ENCODE data around the gene PCMT1.
"Not testable (repeated sequence)": the region's sequence is repeated elsewhere in the genome, so short reads cannot be mapped to it uniquely, and the experiment has no call there.

Gene PCMT1

DNA sequence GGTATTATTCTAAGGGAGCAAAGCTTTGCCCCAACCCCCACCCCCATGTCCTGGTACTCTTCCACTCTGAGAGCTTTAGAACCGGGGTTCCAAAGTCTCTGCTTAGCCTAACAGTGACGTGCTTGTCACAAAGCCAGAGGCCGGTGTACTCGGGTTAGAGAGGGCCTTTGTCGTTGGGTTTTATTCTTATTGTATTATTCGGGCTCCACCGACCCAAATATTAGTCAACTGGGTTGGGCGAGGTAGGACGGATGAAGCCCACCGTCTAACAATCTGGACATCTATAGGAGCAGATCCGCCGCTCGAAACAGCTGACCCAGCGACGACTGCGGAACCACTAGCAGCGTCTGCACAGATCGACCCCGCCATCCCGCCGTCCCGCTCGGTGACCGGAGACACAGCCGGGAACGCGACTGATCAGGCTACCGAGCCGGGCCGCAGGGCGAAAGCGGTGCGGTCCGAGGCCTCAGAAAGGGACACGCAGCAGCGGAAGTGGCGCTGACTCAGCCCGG is 403 bp upstream of the PCMT1 start:
- not testable (repeated sequence) for DNase-seq (ENCODE audit: extremely low read depth in 1 of 2, low read depth in 1 of 2)

DNA sequence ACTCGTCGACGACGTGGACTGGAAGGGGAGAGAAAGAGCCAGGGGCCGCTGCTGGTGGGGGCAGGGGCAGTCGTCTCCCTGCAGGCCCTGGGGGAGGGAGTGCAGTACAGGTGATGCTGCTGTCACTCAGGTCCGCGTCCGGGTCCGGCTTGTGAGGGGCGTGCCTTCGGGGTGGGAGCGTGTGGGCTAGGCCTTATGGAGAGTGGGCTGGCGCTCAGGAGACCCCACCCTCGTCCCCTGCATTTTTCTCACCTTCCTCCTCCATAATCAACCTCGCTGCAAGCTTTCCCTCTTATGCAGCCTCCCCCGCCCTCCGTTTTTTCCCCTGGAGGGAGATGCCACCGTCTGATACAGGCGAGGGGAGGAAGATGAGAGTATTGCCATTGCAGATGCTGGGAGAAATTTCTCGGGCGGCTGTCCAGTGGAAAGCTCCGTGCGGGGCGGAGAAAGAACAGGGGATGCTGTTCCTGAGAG is 632 bp downstream of the PCMT1 start:
- peak; percentile 48 to 65 for DNase-seq (ENCODE audit: extremely low read depth in 1 of 2, low read depth in 1 of 2)

DNA sequence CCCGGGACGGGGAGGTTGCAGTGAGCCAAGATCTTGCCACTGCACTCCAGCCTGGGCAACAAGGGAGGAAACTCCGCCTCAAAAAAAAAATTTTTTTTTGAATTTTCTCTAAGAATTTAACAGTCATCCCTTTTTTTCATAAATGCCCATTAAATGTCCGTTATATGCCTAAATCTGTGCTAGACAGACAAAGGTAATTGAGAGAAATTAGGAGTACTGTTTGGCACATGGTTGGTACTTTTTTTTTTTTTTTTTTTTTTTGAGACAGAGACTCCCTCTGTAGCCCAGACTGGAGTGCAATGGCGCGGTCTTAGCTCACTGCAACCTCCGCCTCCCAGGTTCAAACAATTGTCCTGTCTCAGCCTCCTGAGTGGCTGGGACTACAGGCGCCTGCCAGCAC is 1.7 kb downstream of the PCMT1 start:
- no peak for DNase-seq (ENCODE audit: extremely low read depth in 1 of 2, low read depth in 1 of 2)

DNA sequence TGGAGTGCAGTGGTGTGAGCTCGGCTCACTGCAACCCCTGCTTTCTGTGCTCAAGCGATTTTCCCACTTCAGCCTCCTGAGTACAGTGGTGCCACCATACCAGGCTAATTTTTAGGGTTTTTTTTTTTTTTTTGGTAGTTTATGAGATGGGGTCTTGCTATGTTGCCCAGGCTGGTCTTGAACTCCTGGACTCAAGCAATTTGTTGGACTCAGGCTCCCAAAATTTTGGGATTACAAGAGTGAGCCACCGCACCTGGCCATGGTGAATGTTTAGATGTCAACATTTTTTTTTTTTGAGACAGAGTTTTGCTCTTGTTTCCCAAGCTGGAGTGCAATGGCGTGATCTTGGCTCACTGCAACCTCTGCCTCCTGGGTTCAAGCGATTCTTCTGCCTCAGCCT is 2.4 kb downstream of the PCMT1 start:
- not testable (repeated sequence) for DNase-seq (ENCODE audit: extremely low read depth in 1 of 2, low read depth in 1 of 2)

DNA sequence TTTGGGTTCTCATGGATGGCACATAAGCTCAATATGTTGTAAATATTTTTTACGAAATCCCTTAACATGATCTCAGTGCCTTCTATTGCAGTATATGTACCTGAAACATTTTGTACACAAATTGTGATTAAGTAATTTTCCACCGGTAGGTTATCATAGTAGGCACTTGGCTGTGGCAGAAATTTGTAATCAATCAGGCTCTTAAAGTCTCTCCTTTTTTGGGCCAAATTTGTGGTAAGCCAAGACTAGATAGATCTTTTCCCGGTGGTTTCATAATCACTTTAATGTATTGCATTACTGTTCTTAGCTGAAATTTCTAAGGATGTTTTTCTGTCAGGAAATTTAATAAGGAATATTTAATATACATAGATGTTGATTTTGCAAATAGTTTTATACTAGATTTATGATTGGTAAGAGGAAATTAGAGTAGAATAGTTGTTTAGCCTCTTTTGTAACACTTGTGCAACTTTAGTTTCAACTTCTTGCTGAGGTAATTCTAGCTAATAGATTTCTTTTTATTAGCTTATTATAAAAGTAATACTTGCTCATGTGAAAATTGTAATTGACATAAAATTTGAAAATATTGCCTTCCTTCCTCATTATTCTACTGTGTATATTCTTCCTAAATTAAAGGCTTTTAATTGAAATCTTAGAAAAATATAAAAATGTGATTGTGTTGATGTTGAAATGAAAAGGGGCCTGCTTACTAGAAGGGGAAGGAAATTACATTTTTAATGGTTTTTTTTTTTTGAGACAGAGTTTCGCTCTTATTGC is 3.2 kb downstream of the PCMT1 start:
- no peak for DNase-seq (ENCODE audit: extremely low read depth in 1 of 2, low read depth in 1 of 2)

DNA sequence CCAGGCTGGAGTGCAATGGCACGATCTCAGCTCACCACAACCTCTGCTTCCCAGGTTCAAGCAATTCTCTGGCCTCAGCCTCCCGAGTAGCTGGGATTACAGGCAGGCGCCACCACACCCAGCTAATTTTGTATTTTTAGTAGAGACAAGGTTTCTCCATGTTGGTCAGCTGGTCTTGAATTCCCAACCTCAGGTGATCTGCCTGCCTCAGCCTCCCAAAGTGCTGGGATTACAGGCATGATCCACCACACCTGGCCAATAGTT is 3.8 kb downstream of the PCMT1 start:
- not testable (repeated sequence) for DNase-seq (ENCODE audit: extremely low read depth in 1 of 2, low read depth in 1 of 2)

DNA sequence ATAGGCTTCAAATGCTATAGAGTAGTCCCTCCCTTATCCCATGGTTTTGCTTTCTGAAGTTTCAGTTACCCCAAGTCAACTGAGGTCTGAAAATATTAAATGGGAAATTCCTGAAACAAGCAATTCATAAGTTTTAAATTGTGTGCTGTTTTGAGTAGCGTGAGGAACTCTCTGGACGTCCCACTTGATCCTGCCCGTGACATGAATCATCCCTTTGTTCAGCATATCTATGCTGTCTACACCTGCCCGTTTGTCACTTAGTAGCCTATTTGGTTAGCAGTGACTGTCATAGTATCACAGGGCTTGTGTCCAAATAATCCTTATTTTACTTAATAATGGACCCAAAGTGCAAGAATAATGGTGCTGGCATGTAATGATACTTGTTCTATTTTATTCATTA is 5.0 kb downstream of the PCMT1 start:
- DNase-seq (ENCODE audit: extremely low read depth in 1 of 2, low read depth in 1 of 2): no peak

DNA sequence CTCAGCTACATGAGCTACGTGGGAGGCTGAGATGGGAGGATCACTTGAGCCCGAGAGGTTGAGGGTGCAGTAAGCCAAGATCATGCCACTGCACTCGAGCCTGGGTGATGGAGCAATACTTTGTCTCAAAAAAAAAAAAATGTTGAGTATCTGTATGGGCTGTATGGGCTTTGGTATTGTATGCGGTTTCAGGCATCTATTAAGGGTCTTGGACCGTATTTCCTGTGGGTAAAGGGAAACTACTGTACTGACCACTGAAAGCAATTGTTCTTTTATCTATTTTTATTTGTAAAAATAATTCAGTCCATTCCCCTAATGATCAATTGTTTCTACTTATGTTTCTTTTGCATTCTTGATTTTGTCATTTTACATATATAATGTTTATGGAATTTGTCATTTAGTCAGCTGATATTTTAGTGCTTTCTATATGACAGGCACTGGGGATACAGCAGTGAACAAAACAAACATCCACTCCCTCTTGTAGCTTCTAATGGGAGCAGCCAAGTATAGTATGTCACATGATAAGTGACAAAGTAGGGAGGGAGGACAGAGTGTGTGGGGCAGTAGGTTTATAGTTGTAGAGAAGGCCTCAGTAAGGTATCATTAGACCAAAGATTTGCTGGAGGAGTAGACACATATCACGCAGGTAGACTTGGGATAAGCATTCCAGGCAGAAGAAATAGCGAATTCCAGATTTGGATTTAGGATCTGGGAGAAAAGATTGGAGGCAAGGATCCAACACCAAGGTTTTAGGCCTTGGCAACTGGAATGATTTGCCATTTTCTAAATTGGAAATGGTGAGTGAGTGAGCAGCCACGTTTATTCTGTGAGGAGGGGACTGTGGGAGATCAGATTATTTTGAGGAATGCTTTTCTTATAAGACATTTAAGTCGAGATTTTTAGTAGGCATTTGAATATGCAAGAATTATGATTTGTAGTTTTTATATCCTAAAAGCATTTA is 6.0 kb downstream of the PCMT1 start:
- DNase-seq (ENCODE audit: extremely low read depth in 1 of 2, low read depth in 1 of 2): no peak

DNA sequence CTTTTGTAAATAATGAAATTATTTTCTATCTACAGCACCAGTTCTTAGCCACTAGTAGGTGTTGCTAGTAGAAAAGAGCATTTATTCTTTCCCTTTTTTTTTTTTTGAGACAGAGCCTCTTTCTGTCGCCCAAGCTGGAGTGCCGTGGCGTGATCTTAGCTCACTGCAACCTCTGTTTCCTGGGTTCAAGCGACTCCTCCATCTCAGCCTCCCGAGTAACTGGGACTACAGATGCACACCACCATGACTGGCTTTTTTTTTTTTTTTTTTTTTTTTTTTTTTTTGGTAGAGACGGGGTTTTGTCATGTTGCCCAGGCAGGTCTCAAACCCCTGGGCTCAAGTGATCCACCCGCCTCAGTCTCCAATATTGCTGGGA is 6.7 kb downstream of the PCMT1 start:
- no peak for DNase-seq (ENCODE audit: extremely low read depth in 1 of 2, low read depth in 1 of 2)

DNA sequence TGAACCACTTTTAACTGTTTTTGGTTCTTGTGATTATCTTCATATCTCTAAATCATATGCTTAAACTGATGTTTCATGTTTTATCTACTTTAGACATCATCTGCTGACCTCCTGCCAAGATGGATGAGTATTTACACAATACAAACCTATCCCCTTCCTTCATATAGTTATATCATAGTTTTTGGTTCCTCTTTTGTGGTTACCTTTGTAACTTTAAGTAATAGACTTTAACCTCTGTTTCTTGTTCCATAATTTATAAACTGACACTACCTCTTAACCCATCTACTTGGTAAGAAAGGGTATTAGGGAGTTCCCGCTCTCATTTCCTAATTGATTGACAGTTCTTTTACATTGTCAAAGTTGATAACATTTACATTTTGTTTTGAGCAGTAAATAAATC is 11.9 kb downstream of the PCMT1 start:
- DNase-seq (ENCODE audit: extremely low read depth in 1 of 2, low read depth in 1 of 2): no peak

DNA sequence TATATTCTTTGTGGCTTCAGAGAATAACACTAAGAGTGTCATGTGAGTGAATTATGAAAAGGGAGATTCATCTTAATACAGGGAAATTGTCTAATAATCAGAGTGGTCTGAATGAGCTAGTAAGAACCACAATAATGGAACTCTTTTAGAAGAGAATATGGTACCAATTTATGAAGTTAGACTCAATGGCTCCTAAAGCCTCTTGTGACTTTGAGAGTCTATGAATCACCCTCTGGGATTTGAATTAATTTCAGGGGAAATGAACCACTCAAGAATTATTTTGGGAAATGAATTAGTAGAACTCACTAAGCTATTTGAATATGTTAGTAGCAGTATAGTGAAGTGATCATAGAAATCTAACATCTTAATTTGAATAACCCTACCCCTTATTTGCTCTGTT is 14.3 kb downstream of the PCMT1 start:
- no peak for DNase-seq (ENCODE audit: extremely low read depth in 1 of 2, low read depth in 1 of 2)

DNA sequence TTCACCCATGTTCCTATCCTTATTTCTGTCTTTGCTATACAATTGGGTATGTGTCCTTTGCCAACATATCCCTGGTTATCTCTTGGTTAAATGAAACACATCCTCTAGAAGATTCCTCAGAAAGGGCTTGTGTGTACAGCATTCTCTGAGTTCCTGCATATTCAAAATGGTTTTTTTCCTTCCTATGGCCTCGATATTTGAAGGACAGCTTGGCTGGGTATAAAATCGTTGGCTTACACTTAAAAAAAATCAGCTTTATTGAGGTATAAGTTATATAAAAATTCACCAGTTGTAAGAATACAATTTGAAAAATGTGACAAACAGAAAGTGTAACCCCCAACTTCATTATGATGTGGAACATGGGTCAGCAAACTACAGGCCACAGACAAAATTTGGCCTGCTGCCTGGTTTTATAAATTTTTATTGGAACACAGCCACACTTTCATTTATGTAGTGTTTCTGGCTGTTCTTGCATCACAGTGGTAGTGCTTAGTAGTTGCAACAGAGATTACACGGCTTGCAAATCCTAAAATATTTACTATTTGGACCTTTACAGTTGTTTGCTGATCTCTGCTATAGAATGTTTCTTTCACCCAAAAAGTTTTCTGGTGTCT is 16.7 kb downstream of the PCMT1 start:
- DNase-seq (ENCODE audit: extremely low read depth in 1 of 2, low read depth in 1 of 2): no peak

DNA sequence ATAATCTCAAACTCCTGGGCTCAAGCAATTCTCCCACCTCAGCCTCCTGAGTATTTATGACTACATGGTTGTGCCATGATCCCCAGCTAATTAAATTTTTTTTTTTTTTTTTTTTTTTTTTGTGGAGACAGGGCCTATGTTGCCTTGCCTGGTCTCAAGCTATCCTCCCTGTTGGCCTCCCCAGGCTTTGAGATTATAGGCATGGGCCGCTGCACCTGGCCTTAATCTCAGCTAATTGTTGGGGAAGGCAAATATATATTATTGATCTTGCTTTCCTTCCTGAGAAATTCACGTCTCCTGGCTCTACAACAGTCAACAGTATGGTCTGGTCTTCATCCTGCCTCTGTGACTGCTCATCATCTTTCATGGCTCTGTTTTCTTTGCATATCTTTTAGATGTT is 20.1 kb downstream of the PCMT1 start:
- DNase-seq (ENCODE audit: extremely low read depth in 1 of 2, low read depth in 1 of 2): no peak

DNA sequence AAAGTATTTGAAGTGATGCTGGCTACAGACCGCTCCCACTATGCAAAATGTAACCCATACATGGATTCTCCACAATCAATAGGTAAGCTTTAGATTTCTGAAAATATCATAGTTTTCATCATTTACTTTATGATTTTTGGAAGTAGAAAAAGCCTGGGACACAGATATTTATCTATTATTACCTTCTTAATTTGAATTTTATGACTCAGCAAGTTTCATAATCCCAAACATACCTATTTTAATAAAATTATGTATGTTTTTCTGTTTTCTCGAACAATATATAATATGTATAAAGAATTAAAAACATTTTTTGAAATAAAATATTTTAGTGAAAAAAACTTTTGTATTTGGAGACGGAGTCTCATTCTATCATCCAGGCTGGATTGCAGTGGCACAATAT is 21.6 kb downstream of the PCMT1 start:
- no peak for DNase-seq (ENCODE audit: extremely low read depth in 1 of 2, low read depth in 1 of 2)

DNA sequence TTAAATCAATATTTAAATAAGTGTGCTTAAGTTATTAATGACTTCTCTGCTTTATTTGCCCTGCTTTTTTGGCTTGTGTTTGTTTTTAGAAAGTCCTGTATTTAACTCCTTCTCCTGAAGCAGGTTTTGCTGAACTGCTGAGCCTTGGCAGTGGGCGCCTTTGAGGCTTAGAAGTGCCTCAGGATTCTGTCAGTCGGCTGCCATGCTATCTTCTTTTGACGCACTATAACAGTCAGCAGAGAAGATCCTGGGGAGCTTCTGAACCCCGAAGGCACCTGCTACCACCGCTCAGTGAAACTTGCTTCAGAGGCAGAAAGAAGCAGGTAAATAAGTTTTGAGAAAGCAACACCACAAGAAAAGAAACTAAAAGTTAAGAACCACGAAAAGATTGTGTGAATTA is 22.4 kb downstream of the PCMT1 start:
- no peak for DNase-seq (ENCODE audit: extremely low read depth in 1 of 2, low read depth in 1 of 2)

DNA sequence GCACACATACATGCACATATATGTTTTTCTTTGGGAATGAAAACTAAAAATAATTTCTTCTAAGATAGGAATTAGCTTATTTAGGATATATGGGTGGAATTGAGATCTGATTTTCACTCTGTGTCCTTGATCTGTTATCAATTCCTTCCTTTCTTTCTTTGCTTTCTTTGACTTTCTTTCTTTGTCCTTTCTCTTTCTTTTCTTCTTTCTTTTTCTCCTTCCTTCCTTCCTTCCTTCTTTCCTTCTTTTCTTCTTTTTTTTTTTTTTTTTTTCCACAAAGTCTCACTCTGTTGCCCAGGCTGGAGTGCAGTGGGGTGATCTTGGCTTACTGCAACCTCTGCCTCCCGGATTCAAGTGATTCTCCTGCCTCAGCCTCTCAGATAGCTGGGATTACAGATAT is 28.1 kb downstream of the PCMT1 start:
- DNase-seq (ENCODE audit: extremely low read depth in 1 of 2, low read depth in 1 of 2): no peak

DNA sequence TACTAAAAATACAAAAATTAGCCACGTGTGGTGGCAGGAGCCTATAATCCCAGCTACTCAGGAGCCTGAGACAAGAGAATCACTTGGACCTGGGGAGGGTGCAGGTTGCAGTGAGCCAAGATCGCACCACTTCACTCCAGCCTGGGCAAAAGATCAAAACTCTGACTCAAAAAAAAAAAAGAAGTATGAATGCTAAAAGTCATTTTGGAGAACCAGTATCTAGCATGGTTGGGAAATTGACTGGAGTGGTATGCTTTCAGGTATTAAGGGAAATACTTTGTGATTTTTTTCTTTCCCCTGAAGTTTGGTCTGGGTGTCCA is 30.1 kb downstream of the PCMT1 start:
- no peak for DNase-seq (ENCODE audit: extremely low read depth in 1 of 2, low read depth in 1 of 2)

DNA sequence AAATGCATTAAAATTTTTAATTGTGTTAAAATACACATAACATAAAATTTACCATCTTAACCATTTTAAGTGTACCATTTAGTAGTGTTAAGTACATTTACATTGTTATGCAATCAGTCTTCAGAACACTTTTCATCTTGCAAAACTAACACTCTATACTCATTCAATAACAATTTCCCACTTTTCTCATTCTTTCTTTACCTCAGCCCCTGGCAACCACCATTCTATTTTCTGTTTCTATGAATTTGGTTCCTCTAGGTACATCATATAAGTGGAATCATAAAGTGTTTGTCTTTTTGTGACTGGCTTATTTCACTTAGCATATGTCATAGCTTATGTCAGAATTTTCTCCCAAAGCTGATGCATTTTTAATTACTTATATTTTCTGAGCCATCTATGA is 32.2 kb downstream of the PCMT1 start:
- no peak for DNase-seq (ENCODE audit: extremely low read depth in 1 of 2, low read depth in 1 of 2)

DNA sequence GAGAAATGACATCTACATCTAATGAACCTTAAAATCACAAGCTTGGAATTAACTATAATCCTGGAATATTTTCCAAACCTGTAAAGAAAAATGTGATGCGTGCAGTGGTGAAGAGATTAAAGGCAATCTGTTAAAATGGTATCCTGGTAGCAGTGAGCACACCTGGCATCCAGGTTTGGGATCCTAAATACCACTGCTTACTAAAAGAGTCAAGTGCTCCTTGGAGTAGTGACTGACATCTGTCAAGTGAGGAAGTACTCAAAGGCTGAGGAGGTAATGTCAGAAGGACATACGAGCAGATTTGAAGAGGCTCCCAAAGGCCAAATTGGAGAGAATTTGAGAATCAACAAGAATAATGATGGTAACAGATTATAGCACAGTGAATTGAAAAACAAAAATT is 32.8 kb downstream of the PCMT1 start:
- no peak for DNase-seq (ENCODE audit: extremely low read depth in 1 of 2, low read depth in 1 of 2)

DNA sequence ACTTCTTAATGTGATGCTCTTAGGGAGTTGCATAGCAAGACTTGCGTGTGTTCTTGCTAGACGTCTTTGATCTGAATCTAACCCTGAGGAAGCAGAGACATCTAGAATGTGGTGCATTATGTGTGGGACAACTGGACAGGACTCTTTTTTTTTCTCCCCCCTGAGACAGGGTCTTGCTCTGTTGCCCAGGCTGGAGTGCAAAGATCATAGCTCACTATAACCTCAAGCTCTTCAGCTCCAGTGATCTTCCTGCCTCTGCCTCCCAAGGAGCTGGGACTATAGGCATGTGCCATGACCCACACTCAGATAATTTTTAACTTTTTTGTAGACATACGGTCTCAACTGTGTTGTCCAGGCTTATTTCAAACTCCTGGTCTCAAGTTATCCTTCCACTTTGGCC is 34.0 kb downstream of the PCMT1 start:
- no peak for DNase-seq (ENCODE audit: extremely low read depth in 1 of 2, low read depth in 1 of 2)

DNA sequence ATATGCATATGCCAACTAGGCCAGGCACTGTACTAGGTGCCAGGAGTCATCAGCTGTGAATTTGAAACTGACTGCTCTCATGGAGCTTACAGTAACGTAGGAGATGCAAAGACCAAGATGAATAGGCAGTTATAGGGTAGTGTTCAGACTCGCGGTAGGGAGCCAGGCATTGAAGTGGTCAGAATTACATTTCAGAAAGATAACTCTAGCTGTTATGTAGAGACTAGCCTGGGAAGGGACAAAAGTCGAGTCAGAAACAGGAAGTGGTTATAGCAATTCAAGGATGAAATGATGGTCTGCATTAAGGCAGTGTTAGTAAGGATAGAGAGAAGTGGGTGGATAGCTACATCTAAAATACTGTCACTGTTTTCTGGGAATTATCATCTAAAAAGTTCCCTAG is 56.6 kb downstream of the PCMT1 start:
- DNase-seq (ENCODE audit: extremely low read depth in 1 of 2, low read depth in 1 of 2): no peak

DNA sequence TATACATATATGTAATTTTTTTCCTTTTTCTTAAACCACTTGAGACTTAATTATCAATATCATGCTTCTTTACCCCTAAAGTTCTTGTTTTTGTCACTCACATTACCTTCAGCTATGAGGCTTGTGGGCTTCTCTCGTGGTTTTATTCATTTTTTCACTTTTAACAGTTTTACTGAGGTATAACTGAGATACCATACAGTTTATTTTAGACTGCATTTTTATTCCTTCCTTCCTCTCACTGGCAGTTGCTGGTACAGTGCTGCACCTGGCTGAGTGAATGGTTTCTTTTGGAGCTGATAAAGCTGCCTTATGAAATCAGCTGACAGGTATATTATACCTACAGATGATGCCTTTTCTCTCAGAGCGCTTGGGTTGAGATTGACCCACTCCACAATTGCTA is 60.3 kb downstream of the PCMT1 start:
- no peak for DNase-seq (ENCODE audit: extremely low read depth in 1 of 2, low read depth in 1 of 2)
